HepG2 (cell line): Measurements from ENCODE around the gene SERTAD2. TPM values are rescaled to one million over a fixed set of nuclear protein-coding genes. Genes with fewer than 3 reads are reported as not detected.

Source experiments
- ATAC-seq: fragments of 200-7000 bp; cut with Tn5 transposase; 3 replicates; pipeline ENCODE4 v1.9.1; 2020; ENCODE audit warnings: mild to moderate bottlenecking, moderate library complexity
- BruUV-seq: library from RNA; stranded (reverse); fragments of 400-500 nt; replicated peaks from 2 replicates; lab custom pipeline; 2021; lab: Mats Ljungman, UMichigan
- CTCF ChIA-PET: fragments of 300-600 bp; formaldehyde crosslinking; extraction: SDS; loops from one replicate; lab custom pipeline; 2021; ENCODE audit warnings: low total read pairs, inconsistent platforms, low intra/inter-chr PET ratio; lab: Yijun Ruan, JAX
- POLR2A ChIA-PET: fragments of 350-600 bp; sonication (Branson Sonifier 250); formaldehyde crosslinking; loops from one replicate; lab custom pipeline; 2020; ENCODE audit warnings: antibody characterized with exemption, inconsistent platforms; lab: Yijun Ruan, JAX
- DNase-seq: peaks from one replicate; pipeline ENCODE4 v3.0.0-alpha.2; 2015; ENCODE audit warnings: low spot score
- FAIRE-seq: peaks from 3 replicates; lab custom pipeline; 2011; peaks lifted over from hg19 to GRCh38; lab: Jason Lieb, UNC
- H2AFZ ChIP-seq: one replicate; pipeline ENCODE4 v1.6.1; 2011; ENCODE audit warnings: low read length, inconsistent platforms
- H3K27ac ChIP-seq: fragments of 300-600 bp; 3 replicates; pipeline ENCODE4 v1.8.0; 2011; ENCODE audit warnings: mixed run types, mild to moderate bottlenecking, mixed read lengths, low read length, inconsistent platforms; ENCODE audit not compliant: insufficient read depth; ENCODE audit errors: extremely low read length
- H3K27me3 ChIP-seq, 2 experiments: fragments of 200-600 bp in 1 of 2; 2 replicates in 1 of 2; 3 replicates in 1 of 2; pipeline versions ENCODE4 v1.6.0 to v1.8.0; 2011; ENCODE audit warnings: low read length in 2 of 2, mild to moderate bottlenecking in 2 of 2, moderate library complexity in 2 of 2, inconsistent platforms in 1 of 2; ENCODE audit not compliant: insufficient read depth in 2 of 2, control insufficient read depth in 1 of 2
- H3K36me3 ChIP-seq, 2 experiments: fragments of 200-600 bp in 1 of 2; replicated peaks in 1 of 2; 2 replicates in 1 of 2; 3 replicates in 1 of 2; pipeline versions ENCODE4 v1.5.1 to v1.8.0; 2011; ENCODE audit warnings: low read length in 2 of 2, inconsistent platforms in 1 of 2; ENCODE audit not compliant: insufficient read depth in 2 of 2, control insufficient read depth in 1 of 2
- H3K4me1 ChIP-seq: 2 replicates; pipeline ENCODE4 v1.5.1; 2012; ENCODE audit warnings: low read length, inconsistent platforms; ENCODE audit not compliant: insufficient read depth
- H3K4me2 ChIP-seq: 2 replicates; pipeline ENCODE4 v1.6.0; 2011; ENCODE audit warnings: low read depth, low read length, inconsistent platforms
- H3K4me3 ChIP-seq, 3 experiments: fragments of 200-600 bp in 1 of 3; sonication (generic), shearing (Covaris generic) in 1 of 3; replicated peaks in 1 of 3; 2 replicates each; pipeline ENCODE4 v1.5.1; 2011 to 2016; ENCODE audit warnings: low read length in 3 of 3, inconsistent platforms in 2 of 3, low read depth in 2 of 3, mild to moderate bottlenecking in 2 of 3, control low read depth in 1 of 3, mixed read lengths in 1 of 3; ENCODE audit not compliant: insufficient read depth in 1 of 3
- H3K79me2 ChIP-seq: one replicate; pipeline ENCODE4 v1.6.1; 2011; ENCODE audit warnings: low read length, inconsistent platforms; ENCODE audit not compliant: insufficient read depth
- H3K9ac ChIP-seq: 2 replicates; pipeline ENCODE4 v1.6.0; 2011; ENCODE audit warnings: mild to moderate bottlenecking, low read depth, low read length, inconsistent platforms; ENCODE audit not compliant: insufficient read depth
- H3K9me3 ChIP-seq: 2 replicates; pipeline ENCODE4 v1.5.1; 2012; ENCODE audit warnings: mild to moderate bottlenecking, low read length
- H4K20me1 ChIP-seq: 2 replicates; pipeline ENCODE4 v1.6.0; 2011; ENCODE audit warnings: inconsistent platforms, mild to moderate bottlenecking, low read length, moderate library complexity; ENCODE audit not compliant: insufficient read depth
- BRD4 ChIP-seq: sonication (generic); formaldehyde crosslinking; IDR thresholded peaks from 2 replicates; pipeline ENCODE4 v1.4.0; 2020; ENCODE audit warnings: missing genetic modification reagents
- ELF1 ChIP-seq: sonication (generic); formaldehyde crosslinking; IDR thresholded peaks from 2 replicates; pipeline ENCODE4 v1.4.0; 2020; ENCODE audit warnings: missing genetic modification reagents
- PHF20 ChIP-seq: sonication (generic); formaldehyde crosslinking; IDR thresholded peaks from 2 replicates; pipeline ENCODE4 v1.5.0; 2020; ENCODE audit warnings: mild to moderate bottlenecking, missing genetic modification reagents
- ZNF660 ChIP-seq: sonication (generic); formaldehyde crosslinking; IDR thresholded peaks from 2 replicates; pipeline ENCODE4 v1.5.1; 2020; ENCODE audit warnings: mild to moderate bottlenecking, low read depth, missing genetic modification reagents, borderline replicate concordance
- WGBS: methylation state at CpG from one replicate; pipeline ENCODE4 v1.1.6; 2017; ENCODE audit warnings: low lambda C conversion rate; 5-methylcytosine and 5-hydroxymethylcytosine counted together
- in situ Hi-C: cut with HindIII; loops from 2 replicates; pipeline ENCODE4 v1.10.0; 2017; ENCODE audit warnings: low pct_unique_long_range_greater_than_20kb; ENCODE audit not compliant: extremely low pct_ligation_motif_present
- intact Hi-C: fragments of 100-400 bp; cut with micrococcal nuclease; formaldehyde crosslinking; loops from one replicate; pipeline ENCODE4 v1.10.0; 2022; ENCODE audit not compliant: unreplicated experiment
- polyA plus RNA-seq, 8 experiments: library from polyadenylated mRNA; depleted of rRNA in 3 of 8; stranded (reverse) in 7 of 8; unstranded in 1 of 8; fragments of >200 nt; fragmentation: Illumina TruSeq in 4 of 8; extraction: Trizol in 4 of 8; gene quantifications; 2 replicates each; pipeline versions ENCODE4 v1.2.1 to v1.2.3, GENCODE V29; 2011 to 2016; ENCODE audit warnings: low read depth in 4 of 8, missing spikeins in 1 of 8, mixed read lengths in 1 of 8; ENCODE audit not compliant: insufficient read depth in 1 of 8
- total RNA-seq, 5 experiments: library from RNA; depleted of rRNA; stranded (reverse); fragments of >200 nt; fragmentation: Illumina TruSeq; extraction: Trizol; gene quantifications; 2 replicates each; pipeline ENCODE4 v1.2.3, GENCODE V29; 2016; ENCODE audit warnings: low read depth in 1 of 5
- TF ChIP-seq, protein P1 (sequence below): sonication (generic); formaldehyde crosslinking; IDR thresholded peaks from 2 replicates; pipeline ENCODE4 v1.8.1; 2023; ENCODE audit warnings: mild to moderate bottlenecking, missing genetic modification reagents, borderline replicate concordance
- TF ChIP-seq, protein P2 (sequence below), 2 experiments: sonication (generic) in 1 of 2; formaldehyde crosslinking in 1 of 2; IDR thresholded peaks; 2 replicates each; pipeline versions ENCODE4 v1.5.1 to v1.6.1; 2011 to 2020; ENCODE audit warnings: borderline replicate concordance in 1 of 2, low read depth in 1 of 2, low read length in 1 of 2, mild to moderate bottlenecking in 1 of 2, missing genetic modification reagents in 1 of 2, moderate library complexity in 1 of 2
- TF ChIP-seq, protein P3 (sequence below): sonication (generic); formaldehyde crosslinking; IDR thresholded peaks from 2 replicates; pipeline ENCODE4 v1.8.1; 2023; ENCODE audit warnings: mild to moderate bottlenecking, missing genetic modification reagents
- TF ChIP-seq, protein P4 (sequence below): sonication (generic); formaldehyde crosslinking; IDR thresholded peaks from 2 replicates; pipeline ENCODE4 v1.4.0; 2020; ENCODE audit warnings: missing genetic modification reagents

The SERTAD2 gene
- total and polyA plus RNA-seq, 2 of the 13 experiments (the other 11 are each of a cell fraction or from before 2014, with no cell fraction given) = 6.7 to 22.6 TPM

DNA sequence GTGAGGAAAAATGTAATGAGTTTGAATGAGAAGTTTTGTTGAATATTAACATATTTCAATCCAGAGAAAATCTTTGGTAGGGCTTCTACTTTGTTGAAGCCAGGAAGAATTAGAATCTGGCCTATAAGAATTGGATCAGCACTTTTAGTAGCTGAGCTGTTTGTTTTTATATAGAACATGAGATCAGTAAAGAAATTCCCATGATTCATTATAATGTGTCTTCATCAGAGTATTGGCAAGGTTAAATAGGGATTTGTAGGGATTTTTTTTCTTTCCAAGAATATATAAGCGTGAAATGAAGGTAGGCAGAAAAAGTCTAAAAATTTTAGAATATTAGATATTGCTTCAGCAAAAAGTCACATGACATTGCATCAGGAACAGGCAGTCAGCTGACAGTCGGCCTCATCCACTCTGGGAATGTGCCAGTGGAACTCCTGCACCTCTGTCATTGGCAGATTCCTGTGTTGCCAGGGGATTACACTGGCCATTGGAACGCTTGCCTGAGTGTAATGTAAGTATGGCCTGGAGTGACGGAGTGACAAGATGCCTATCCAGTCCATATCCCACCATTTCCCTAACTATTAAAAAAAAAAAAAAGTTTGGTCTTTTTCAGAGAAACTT, 60.6 kb downstream of the SERTAD2 start:
- Histone ChIP-seq H3K4me2 (no peak overlapping the region), H3K9ac (no peak overlapping the region), H3K4me1 (no peaks in the 10 kb centered on the region), H3K36me3 (peaks cover 14 to 39% of the 10 kb centered on the region in 2 experiments), H3K27ac (no peak overlapping the region), H4K20me1 (no peaks in the 10 kb centered on the region), H3K79me2 (no peaks in the 10 kb centered on the region), H2AFZ (no peak overlapping the region), H3K4me3 (no peak overlapping the region), H3K27me3 (no peaks in the 10 kb centered on the region), H3K9me3 (no peaks in the 10 kb centered on the region)
- no peak for DNase-seq
- intact Hi-C loops (no loop called here), in situ Hi-C loops (no loop called here)
- CTCF ChIA-PET = no interaction called here
- FAIRE-seq = no peak
- BruUV-seq = no TSS peak
- TF ChIP-seq BRD4 (CRISPR knock-in tag) = no peak
- TF ChIP-seq, protein P1, sequence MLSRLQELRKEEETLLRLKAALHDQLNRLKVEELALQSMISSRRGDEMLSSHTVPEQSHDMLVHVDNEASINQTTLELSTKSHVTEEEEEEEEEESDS (CRISPR knock-in tag) = no peak
- TF ChIP-seq ELF1 (CRISPR knock-in tag) = no peak
- TF ChIP-seq, protein P2, sequence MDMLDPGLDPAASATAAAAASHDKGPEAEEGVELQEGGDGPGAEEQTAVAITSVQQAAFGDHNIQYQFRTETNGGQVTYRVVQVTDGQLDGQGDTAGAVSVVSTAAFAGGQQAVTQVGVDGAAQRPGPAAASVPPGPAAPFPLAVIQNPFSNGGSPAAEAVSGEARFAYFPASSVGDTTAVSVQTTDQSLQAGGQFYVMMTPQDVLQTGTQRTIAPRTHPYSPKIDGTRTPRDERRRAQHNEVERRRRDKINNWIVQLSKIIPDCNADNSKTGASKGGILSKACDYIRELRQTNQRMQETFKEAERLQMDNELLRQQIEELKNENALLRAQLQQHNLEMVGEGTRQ (IDR thresholded peaks at IDR 0.05; ENCODE audit: low read depth, low read length) = 0 out of 2 replicates have a peak, but pooled peaks have one; percentile 29
- TF ChIP-seq, protein P2 (CRISPR knock-in tag; IDR thresholded peaks at IDR 0.05; ENCODE audit: borderline replicate concordance) = no peak
- TF ChIP-seq, protein P3, sequence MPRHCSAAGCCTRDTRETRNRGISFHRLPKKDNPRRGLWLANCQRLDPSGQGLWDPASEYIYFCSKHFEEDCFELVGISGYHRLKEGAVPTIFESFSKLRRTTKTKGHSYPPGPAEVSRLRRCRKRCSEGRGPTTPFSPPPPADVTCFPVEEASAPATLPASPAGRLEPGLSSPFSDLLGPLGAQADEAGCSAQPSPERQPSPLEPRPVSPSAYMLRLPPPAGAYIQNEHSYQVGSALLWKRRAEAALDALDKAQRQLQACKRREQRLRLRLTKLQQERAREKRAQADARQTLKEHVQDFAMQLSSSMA (CRISPR knock-in tag) = no peak
- no peak for TF ChIP-seq PHF20
- TF ChIP-seq ZNF660 (CRISPR knock-in tag) = no peak
- TF ChIP-seq, protein P4, sequence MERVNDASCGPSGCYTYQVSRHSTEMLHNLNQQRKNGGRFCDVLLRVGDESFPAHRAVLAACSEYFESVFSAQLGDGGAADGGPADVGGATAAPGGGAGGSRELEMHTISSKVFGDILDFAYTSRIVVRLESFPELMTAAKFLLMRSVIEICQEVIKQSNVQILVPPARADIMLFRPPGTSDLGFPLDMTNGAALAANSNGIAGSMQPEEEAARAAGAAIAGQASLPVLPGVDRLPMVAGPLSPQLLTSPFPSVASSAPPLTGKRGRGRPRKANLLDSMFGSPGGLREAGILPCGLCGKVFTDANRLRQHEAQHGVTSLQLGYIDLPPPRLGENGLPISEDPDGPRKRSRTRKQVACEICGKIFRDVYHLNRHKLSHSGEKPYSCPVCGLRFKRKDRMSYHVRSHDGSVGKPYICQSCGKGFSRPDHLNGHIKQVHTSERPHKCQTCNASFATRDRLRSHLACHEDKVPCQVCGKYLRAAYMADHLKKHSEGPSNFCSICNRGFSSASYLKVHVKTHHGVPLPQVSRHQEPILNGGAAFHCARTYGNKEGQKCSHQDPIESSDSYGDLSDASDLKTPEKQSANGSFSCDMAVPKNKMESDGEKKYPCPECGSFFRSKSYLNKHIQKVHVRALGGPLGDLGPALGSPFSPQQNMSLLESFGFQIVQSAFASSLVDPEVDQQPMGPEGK (CRISPR knock-in tag) = no peak
- no peak for ATAC-seq
- POLR2A ChIA-PET = no interaction called here
- WGBS = 84% methylated on average over 4 of the region's 4 CpGs
